Smooth muscle cell of the coronary artery (primary cell): ENCODE measurements around the gene SLC52A3. TPM values are rescaled to one million over a fixed set of nuclear protein-coding genes. Genes with fewer than 3 reads are reported as not detected.

Experiments used
- total RNA-seq: library from RNA; depleted of rRNA; stranded (reverse); fragments of >200 nt; gene quantifications from 2 replicates; pipeline ENCODE4 v1.2.3, GENCODE V29; 2014; ENCODE audit warnings: low replicate concordance

The SLC52A3 gene
- not detected in 2 replicates for total RNA-seq

DNA sequence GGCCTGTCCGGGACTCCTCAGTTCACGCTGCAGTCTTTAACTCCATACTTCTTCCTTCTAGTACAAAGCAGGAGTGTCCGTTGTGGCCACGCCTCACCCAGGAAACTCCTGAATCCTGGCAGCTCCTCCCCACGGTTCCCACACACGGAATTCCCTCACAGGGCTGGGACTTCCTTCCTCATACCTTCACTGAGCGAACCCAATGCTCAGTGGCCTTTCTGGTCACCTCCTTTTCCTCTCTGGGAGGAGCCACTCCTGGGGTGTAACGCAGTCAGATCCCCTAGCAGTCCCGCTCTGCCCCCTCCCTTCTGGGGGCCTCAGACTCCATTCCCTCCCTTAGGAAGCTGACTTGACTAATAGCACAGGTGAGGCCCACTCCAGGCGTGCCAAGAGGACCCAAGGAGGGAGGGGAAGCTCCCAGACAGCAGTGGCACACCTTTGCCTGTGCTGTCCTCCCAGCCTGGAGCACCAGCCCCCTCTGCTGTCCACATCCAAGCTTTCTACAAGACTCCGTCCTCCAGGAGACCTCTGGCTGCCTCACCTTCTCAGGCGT lies at the start of gene SLC52A3:
TSS of gene SLC52A3 (minus strand) at position 75 of the 553 bp plus-strand sequence. CDS start 2,726 bp downstream, outside the sequence.

Other genes with a start within 250 kb of the SLC52A3 start
- 70.4 and 103 TPM in 2 replicates for gene CSNK2A1, start 224.7 kb downstream of the SLC52A3 start, total RNA-seq
- gene TCF15, start 158.2 kb downstream of the SLC52A3 start, total RNA-seq, result 0.12 TPM in 1 of 2 replicates, not detected in the other
- 21.2 and 43.9 TPM in 2 replicates for gene SRXN1, start 115.3 kb downstream of the SLC52A3 start, total RNA-seq
- gene SCRT2, start 92.7 kb downstream of the SLC52A3 start, total RNA-seq, result not detected in 2 replicates
- gene FAM110A, start 65.2 kb upstream of the SLC52A3 start, total RNA-seq, result 0.47 and 1.4 TPM in 2 replicates
- gene ANGPT4, start 147.8 kb upstream of the SLC52A3 start, total RNA-seq, result not detected in 2 replicates
- not detected in 2 replicates for gene RSPO4, start 233.8 kb upstream of the SLC52A3 start, total RNA-seq